Nephron (organoid): ENCODE data around the gene GHSR.
A peak's percentile ranks its signal among the peaks of the same experiment; 100 is the strongest.

Experiments
- H3K27ac Mint-ChIP-seq, 3 experiments: 2 replicates each; pipeline ENCODE4 v1.8.0; 2020; ENCODE audit warnings: mixed read lengths in 3 of 3, mild to moderate bottlenecking in 2 of 3, moderate library complexity in 1 of 3
- H3K27me3 Mint-ChIP-seq: 2 replicates; pipeline ENCODE4 v1.8.0; 2021; ENCODE audit warnings: low read depth, mild to moderate bottlenecking, moderate library complexity, mixed read lengths
- H3K36me3 Mint-ChIP-seq: 2 replicates; pipeline ENCODE4 v1.8.0; 2020; ENCODE audit warnings: low read depth, mixed read lengths
- H3K4me1 Mint-ChIP-seq: 2 replicates; pipeline ENCODE4 v1.8.0; 2020; ENCODE audit warnings: mixed read lengths
- H3K4me3 Mint-ChIP-seq, 3 experiments: 2 replicates each; pipeline ENCODE4 v1.8.0; 2020; ENCODE audit warnings: mild to moderate bottlenecking in 3 of 3, mixed read lengths in 3 of 3, moderate library complexity in 2 of 3
- H3K9me3 Mint-ChIP-seq: 2 replicates; pipeline ENCODE4 v1.8.0; 2020; ENCODE audit warnings: mixed read lengths
- CTCF ChIP-seq, 3 experiments: fragments of 200-600 bp; sonication (generic); IDR thresholded peaks; one replicate each; pipeline ENCODE4 v1.5.0; 2021; ENCODE audit warnings: antibody characterized with exemption in 3 of 3; ENCODE audit not compliant: unreplicated experiment in 3 of 3

The GHSR gene

GRCh38 chr3:172461530-172462138 lies 13.4 kb upstream of the GHSR start:
- Mint-ChIP-seq H3K9me3 (peaks cover 3% of the 10 kb centered on the region), H3K27me3 (no peaks in the 10 kb centered on the region), H3K4me1 (peaks cover 12% of the 10 kb centered on the region), H3K36me3 (no peaks in the 10 kb centered on the region), H3K4me3 (no peak overlapping the region), H3K27ac (no peak overlapping the region)
- peak; percentile 71 to 77 (median 74) for TF ChIP-seq CTCF (IDR thresholded peaks at IDR 0.05; ENCODE audit: unreplicated experiment in 3 of 3)

DNA sequence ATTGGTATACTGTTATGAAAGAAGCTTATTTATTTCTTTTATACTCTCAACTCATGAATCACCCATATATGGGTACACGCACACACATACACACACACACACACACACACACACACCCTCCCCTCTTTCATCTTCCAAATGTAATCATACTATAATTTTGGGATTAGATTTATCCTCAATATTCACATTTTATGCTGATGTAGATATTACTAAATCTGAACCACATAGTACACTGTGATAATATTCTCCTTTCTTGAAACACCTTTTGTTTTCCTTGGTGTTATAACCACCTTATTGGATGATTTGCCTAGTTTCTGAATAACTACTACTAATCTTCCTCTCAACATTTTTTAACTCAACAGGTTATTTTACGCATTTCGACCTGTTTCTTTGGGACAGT lies 8.1 kb upstream of the GHSR start:
- Mint-ChIP-seq H3K27me3 (peaks cover 19% of the 10 kb centered on the region), H3K4me3 (no peak overlapping the region), H3K36me3 (no peaks in the 10 kb centered on the region), H3K9me3 (no peaks in the 10 kb centered on the region), H3K4me1 (no peaks in the 10 kb centered on the region), H3K27ac (no peak overlapping the region)
- TF ChIP-seq CTCF (IDR thresholded peaks at IDR 0.05; ENCODE audit: unreplicated experiment in 3 of 3): no peak

DNA sequence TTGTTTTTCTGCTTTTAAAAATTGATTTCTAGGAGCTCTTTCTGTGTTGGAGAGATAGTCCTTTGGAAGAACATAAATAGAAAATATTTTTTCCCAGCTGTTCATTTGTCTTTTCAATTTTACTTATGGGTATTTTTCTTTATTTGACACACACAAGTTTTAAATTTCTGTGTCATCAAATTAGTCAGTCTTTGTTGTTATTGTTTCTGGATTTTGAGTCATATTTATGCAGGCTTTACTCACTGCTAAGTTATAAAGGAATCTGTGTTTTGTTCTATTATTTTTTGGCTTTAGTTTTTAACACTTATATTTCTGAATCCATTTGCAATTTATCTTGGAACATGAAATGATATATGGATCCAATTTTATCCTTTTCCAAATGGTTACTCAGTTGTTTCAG lies 5.9 kb upstream of the GHSR start:
- H3K4me1 Mint-ChIP-seq: peaks cover 3% of the 10 kb centered on the region
- TF ChIP-seq CTCF (IDR thresholded peaks at IDR 0.05; ENCODE audit: unreplicated experiment in 3 of 3): no peak
- H3K27me3 Mint-ChIP-seq: peaks cover 40% of the 10 kb centered on the region
- no peaks in the 10 kb centered on the region for H3K36me3 Mint-ChIP-seq
- no peak overlapping the region for H3K27ac Mint-ChIP-seq
- peaks cover 3% of the 10 kb centered on the region for H3K9me3 Mint-ChIP-seq
- no peak overlapping the region for H3K4me3 Mint-ChIP-seq

DNA sequence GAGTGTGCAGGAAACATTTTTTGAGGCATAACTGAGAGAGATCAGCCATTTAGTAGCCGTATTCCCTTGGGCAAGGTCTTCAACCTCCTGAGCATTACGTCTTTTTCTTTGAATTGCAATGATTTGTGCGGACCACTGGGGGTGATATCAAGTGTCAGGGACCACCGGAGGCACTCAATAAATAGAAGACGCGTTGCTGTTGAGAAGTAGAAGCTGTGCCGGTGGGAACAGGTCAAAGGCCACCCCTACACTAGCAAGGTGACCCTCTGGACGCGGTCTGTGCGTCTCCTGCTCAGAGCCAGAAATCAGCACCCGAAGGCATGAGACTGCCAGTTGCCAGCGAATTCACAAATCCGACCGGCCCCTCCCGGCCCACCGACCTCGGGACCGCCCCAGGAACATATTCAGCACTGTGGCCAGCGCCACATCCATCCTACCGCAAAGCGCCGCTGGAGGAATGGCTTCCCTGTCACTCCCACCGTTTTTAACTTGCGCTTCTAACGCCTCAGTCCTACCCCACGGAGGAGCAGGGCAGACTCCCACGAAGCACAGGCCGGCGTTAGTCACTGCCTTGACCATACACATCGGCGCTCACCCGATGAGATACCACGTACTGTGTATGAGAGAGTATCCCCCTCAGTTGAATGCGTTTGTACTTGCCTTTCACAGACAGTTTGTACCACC lies 1.4 kb upstream of the GHSR start:
- Mint-ChIP-seq H3K27ac (no peak overlapping the region), H3K9me3 (peaks cover 11% of the 10 kb centered on the region), H3K4me1 (peaks cover 15% of the 10 kb centered on the region), H3K4me3 (peak overlapping the region in 2 of 3 experiments; percentile 12 to 44), H3K27me3 (peaks cover 82% of the 10 kb centered on the region), H3K36me3 (peaks cover 7% of the 10 kb centered on the region)
- TF ChIP-seq CTCF (IDR thresholded peaks at IDR 0.05; ENCODE audit: unreplicated experiment in 3 of 3): no peak

DNA sequence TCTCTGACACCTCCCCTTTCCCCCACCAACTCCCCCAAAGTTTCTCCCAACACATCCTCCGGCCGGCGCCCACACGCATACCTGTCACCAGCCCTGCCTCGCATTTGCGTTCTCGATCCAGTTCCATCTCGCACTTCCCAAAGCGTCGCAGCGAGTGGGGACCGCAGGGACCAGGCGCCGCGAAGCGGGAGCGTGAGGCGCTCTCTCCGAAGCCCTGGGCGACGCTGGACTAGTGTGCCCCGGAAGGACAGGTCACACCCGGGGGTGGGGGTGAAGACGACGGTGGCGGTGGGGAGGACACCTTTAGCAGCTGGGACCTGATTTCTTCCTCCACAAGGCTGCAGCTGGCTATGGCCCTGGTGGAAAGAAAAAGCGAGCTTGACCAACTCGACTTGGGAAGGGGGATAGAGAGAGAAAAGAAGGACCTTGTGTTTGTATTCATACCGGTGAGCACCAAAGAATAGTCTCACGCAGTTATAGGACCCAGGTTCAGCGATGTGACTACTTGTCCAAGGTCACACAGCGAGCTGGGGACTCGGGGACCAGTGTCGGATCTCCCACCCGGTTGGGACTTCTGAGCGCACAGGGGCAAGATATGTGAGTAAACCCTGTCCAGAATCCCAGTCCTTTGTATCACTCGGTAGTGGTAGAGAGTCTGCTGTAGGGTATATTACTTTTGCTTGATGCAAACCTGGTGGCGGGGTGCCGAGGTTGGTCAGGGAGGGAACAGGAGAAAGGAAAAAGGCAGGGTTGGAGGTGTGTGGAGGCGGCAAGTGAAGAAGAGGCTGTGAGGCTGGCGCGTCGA lies 607 bp upstream of the GHSR start:
- Mint-ChIP-seq H3K36me3 (peaks cover 7% of the 10 kb centered on the region), H3K4me3 (peak overlapping the region in 1 of 3 experiments; percentile 22), H3K27ac (no peak overlapping the region), H3K9me3 (peaks cover 11% of the 10 kb centered on the region), H3K4me1 (peaks cover 15% of the 10 kb centered on the region), H3K27me3 (peaks cover 84% of the 10 kb centered on the region)
- TF ChIP-seq CTCF (IDR thresholded peaks at IDR 0.05; ENCODE audit: unreplicated experiment in 3 of 3): no peak
